ENCODE data around the gene SLC9A3.
A peak's percentile ranks its signal among the peaks of the same experiment; 100 is the strongest.

The SLC9A3 gene

DNA sequence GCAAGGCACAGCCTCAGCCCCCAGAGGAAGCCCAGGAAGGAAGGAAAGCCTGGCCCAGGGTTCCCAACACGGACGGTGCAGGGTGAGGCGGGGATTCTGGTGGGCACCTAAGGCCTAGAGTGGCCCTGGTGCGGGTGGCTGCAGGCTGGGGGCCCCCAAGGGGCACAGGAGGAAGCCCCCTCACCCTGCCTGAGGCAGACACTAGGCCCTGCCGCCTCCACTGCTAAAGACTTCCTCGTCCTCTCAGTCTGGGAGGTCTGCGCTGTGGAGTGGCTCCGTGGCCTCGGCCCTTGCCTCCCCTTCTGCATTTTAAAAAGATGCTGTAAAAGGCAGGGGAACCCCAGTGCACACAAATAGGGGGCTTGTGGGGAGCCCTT lies 3.4 kb downstream of the SLC9A3 start:
- peaks cover 9 to 12% of the 10 kb centered on the region in 2 donors for H3K9me3 Mint-ChIP-seq
- H3K27me3 Mint-ChIP-seq = peaks cover 66 to 85% of the 10 kb centered on the region in 2 donors
- DNase-seq (no peak), ATAC-seq (replicated peaks) (no peak)
- H3K36me3 Mint-ChIP-seq = peaks cover 1 to 4% of the 10 kb centered on the region in 2 donors
- peaks cover 13 to 24% of the 10 kb centered on the region in 2 donors for H3K4me1 Mint-ChIP-seq
- no peak overlapping the region for H3K27ac Mint-ChIP-seq
- no peak overlapping the region for H3K4me3 Mint-ChIP-seq

DNA sequence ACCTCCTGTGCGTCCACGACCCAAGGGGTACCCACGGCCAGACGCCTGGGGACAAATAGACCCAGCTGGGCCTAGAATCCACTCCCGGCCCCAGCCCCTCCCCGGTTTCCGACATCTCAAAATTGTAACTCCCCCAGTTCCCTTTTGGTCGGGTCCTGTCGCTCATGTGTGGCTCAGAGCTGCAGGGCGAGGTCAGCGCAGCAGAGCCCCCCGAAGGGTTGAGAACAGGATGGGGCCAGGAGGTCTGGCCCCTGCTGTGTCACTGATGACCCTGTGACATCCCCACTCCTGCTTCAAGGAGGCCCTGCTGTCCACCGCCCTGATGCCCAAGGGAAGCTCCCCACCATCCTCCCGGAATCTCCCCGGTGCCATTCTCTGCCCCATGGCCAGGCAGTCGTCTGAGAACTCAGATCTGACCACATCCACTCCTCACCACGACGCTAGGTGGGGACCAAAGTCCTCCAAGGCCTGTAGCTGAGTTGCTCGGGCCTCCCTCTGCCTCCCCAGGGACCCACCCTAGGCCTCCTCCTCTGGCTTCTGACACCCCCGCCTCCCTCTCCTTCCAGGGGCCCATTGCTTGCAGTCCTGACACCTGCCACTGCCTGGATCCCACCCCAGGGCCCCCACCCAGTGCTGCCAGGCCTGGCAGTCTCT lies 3.9 kb downstream of the SLC9A3 start:
- ATAC-seq (replicated peaks) (no peak), DNase-seq (no peak)
- H3K36me3 Mint-ChIP-seq = peaks cover 1 to 4% of the 10 kb centered on the region in 2 donors
- H3K27ac Mint-ChIP-seq = no peak overlapping the region
- H3K4me3 Mint-ChIP-seq = no peak overlapping the region
- H3K9me3 Mint-ChIP-seq = peaks cover 9 to 12% of the 10 kb centered on the region in 2 donors
- H3K4me1 Mint-ChIP-seq = peaks cover 11 to 18% of the 10 kb centered on the region in 2 donors
- peaks cover 64 to 85% of the 10 kb centered on the region in 2 donors for H3K27me3 Mint-ChIP-seq

DNA sequence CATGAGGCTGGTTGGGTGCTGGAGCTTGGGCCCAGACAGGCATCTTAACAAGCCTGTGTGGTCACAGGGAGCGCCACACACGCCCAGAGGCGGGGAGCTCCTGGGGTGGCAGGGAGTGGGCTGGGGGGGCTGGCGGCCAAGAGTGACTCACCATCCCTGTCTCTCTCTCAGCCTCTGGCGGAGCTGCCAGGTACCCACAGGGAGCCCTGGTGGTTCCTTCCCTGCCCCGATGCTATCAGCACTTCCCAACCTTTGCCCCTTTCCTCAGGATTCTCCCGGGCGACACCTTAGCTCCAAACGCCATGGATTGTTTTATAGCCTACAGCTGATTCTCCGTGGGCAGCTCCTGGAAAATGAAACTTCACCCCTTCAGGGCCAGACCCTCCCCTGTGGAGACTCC lies 5.5 kb downstream of the SLC9A3 start:
- Mint-ChIP-seq H3K9me3 (peaks cover 9 to 12% of the 10 kb centered on the region in 2 donors), H3K4me1 (peaks cover 7 to 15% of the 10 kb centered on the region in 2 donors), H3K36me3 (peaks cover 1 to 4% of the 10 kb centered on the region in 2 donors), H3K4me3 (no peak overlapping the region), H3K27ac (no peak overlapping the region), H3K27me3 (peaks cover 66 to 92% of the 10 kb centered on the region in 2 donors)
- no peak for ATAC-seq (replicated peaks)
- DNase-seq = no peak

DNA sequence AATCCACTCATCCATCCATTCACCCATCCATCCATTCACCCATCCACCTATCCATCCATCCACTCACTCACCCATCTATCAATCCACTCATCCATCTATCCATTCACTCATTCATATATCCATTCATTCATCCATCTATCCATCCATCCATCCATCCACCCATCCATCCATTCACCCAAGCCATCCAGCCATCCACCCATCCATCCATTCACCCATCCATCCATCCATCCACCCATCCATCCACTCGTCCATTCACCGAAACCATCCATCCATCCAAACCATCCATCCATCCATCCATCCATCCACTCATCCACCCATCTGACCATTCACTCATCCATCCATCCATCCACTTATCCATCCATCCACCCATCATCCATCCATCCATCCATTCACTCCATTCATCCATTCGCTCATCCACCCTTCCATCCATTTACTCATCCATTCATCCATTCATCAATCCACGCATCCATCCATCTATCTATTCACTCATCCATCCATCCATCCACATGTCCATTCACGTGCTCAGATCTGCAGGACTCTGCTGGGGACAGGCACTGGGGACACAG lies 6.6 kb downstream of the SLC9A3 start:
- H3K9me3 Mint-ChIP-seq = peaks cover 9 to 12% of the 10 kb centered on the region in 2 donors
- H3K27me3 Mint-ChIP-seq = peaks cover 64 to 92% of the 10 kb centered on the region in 2 donors

DNA sequence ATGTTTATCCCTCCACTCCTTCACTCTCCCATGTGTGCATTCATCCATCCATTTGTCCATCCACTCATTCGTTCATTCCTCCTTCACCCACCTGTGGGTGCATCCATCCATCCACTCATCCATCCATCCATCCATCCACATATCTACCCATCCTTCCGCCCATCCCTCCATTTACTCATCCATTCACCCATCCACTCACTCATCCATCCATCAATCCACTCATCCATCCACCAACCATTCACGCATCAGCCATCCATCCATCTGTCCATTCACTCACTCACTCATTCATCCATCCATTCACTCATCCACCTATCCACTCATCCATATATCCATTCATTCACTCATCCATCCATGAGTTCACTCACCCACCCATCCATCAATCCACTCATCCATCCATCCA lies 7.3 kb downstream of the SLC9A3 start:
- no peak for ATAC-seq (replicated peaks)
- Mint-ChIP-seq H3K4me3 (no peak overlapping the region), H3K4me1 (peaks cover 5 to 12% of the 10 kb centered on the region in 2 donors), H3K27ac (no peak overlapping the region), H3K9me3 (peaks cover 9 to 12% of the 10 kb centered on the region in 2 donors), H3K36me3 (peaks cover 1 to 4% of the 10 kb centered on the region in 2 donors), H3K27me3 (peaks cover 64 to 89% of the 10 kb centered on the region in 2 donors)
- no peak for DNase-seq

More for the DNA sequence above, 6.6 kb downstream of the SLC9A3 start:
- Mint-ChIP-seq H3K4me1 (peaks cover 5 to 12% of the 10 kb centered on the region in 2 donors), H3K36me3 (peaks cover 1 to 4% of the 10 kb centered on the region in 2 donors), H3K27ac (no peak overlapping the region), H3K4me3 (no peak overlapping the region)
- DNase-seq = no peak
- no peak for ATAC-seq (replicated peaks)

DNA sequence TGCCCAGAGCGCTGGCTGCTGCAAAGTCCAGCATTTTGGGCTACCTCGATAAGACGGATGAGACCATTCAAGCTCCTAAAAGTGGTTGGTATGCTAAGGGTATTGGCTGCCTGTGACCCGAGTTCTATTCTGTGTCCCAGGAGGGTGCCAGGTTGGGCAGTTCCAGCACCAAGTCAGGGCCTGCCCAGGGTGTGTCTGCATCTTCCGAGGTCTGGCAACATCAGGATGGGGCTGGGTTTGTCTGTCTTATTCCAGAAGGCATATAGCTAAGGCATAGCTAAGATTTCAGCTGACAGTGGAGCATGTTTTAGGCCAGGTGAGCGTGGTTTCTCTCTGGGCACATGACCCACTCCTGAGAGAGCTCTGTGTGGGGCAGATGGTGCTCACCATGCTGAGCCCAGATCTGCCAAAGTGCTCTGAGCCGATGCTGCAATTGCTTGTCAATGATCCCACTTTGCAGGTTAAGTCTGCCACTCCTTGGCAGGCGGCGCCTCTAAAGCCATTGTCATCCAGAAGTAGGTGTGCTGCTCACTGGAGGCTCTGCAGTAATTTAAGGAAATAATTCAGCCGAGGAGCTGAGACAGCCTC lies 7.8 kb downstream of the SLC9A3 start:
- ATAC-seq (replicated peaks) = no peak
- Mint-ChIP-seq H3K36me3 (peaks cover 1 to 4% of the 10 kb centered on the region in 2 donors), H3K27ac (no peak overlapping the region), H3K27me3 (peaks cover 64 to 89% of the 10 kb centered on the region in 2 donors), H3K4me1 (peaks cover 5 to 12% of the 10 kb centered on the region in 2 donors), H3K9me3 (peaks cover 9 to 12% of the 10 kb centered on the region in 2 donors), H3K4me3 (no peak overlapping the region)
- DNase-seq = no peak

DNA sequence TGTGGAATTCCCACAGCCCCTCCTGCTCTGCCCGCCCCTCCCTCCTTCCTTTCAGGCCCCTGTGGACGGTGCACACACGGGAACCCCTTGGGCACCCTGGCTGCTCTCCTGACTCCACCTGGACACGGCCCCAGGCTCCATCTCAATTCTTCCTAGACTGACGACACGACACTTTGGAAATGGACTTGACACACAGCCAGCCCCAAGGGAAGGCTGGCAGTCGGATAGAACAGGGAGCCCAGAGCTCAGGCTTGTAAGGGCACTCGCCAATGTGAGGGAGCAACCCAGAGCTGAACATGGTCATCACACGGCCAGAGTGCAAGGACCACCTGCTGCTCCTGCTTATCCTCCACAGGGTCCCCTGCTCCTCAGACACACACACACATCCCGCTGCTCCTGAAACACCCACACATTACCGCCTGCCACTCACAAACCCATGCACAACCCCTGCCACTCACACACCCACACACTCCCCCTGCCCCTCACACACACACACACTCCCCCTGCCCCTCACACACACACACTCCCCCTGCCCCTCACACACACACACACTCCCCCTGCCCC lies 8.9 kb downstream of the SLC9A3 start:
- Mint-ChIP-seq H3K9me3 (peaks cover 9 to 12% of the 10 kb centered on the region in 2 donors), H3K36me3 (peaks cover 1 to 4% of the 10 kb centered on the region in 2 donors), H3K27me3 (peaks cover 59 to 86% of the 10 kb centered on the region in 2 donors), H3K27ac (no peak overlapping the region), H3K4me3 (no peak overlapping the region), H3K4me1 (peaks cover 5 to 12% of the 10 kb centered on the region in 2 donors)
- DNase-seq = no peak
- no peak for ATAC-seq (replicated peaks)

DNA sequence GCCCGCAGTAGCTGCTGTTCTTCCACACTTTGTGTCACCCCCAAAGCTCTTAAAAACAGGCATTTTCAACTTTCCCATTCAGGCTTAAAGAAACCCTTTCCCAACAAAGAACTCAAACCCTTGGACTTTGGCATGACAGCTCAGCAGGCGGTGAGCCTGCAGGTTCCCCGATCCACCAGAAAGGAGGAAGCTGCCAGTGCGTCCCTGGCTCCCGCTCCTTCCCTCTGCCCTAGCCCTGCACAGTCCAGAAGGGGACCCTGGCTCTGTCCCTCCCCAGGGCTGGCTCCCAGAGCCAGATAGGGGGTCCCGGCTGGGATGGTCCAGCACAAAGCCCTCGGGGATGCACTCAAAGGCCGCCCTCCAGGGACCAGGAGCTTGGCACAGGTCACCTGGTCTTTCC lies 9.6 kb downstream of the SLC9A3 start:
- Mint-ChIP-seq H3K9me3 (peaks cover 9 to 12% of the 10 kb centered on the region in 2 donors), H3K4me3 (no peak overlapping the region), H3K4me1 (peaks cover 5 to 12% of the 10 kb centered on the region in 2 donors), H3K27me3 (peaks cover 58 to 86% of the 10 kb centered on the region in 2 donors), H3K27ac (no peak overlapping the region), H3K36me3 (peaks cover 1 to 4% of the 10 kb centered on the region in 2 donors)
- DNase-seq = no peak
- ATAC-seq (replicated peaks) = no peak

DNA sequence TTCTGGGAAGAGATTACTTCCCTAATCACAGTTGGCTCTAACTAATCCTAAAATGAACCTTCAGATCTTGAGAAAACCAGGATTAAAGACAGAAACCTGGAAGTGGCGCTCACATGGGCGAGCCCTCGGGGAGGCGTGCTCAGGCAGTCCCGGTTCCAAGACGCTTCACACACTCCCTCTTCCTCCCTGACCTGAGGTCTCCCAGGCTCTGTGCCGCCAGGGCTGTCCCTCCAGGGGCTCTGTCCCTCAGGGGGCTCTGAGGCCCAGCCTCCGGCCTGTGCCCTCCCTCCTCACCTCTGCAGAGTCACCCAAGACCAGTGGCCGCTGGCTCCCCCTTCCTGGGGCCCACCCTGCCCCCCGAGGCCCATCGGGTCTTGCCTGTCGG lies 10.2 kb downstream of the SLC9A3 start:
- Mint-ChIP-seq H3K36me3 (peaks cover 1 to 4% of the 10 kb centered on the region in 2 donors), H3K4me1 (peaks cover 5 to 12% of the 10 kb centered on the region in 2 donors), H3K4me3 (no peak overlapping the region), H3K9me3 (peaks cover 9 to 12% of the 10 kb centered on the region in 2 donors), H3K27ac (no peak overlapping the region), H3K27me3 (peaks cover 62 to 88% of the 10 kb centered on the region in 2 donors)
- DNase-seq (no peak), ATAC-seq (replicated peaks) (no peak)

DNA sequence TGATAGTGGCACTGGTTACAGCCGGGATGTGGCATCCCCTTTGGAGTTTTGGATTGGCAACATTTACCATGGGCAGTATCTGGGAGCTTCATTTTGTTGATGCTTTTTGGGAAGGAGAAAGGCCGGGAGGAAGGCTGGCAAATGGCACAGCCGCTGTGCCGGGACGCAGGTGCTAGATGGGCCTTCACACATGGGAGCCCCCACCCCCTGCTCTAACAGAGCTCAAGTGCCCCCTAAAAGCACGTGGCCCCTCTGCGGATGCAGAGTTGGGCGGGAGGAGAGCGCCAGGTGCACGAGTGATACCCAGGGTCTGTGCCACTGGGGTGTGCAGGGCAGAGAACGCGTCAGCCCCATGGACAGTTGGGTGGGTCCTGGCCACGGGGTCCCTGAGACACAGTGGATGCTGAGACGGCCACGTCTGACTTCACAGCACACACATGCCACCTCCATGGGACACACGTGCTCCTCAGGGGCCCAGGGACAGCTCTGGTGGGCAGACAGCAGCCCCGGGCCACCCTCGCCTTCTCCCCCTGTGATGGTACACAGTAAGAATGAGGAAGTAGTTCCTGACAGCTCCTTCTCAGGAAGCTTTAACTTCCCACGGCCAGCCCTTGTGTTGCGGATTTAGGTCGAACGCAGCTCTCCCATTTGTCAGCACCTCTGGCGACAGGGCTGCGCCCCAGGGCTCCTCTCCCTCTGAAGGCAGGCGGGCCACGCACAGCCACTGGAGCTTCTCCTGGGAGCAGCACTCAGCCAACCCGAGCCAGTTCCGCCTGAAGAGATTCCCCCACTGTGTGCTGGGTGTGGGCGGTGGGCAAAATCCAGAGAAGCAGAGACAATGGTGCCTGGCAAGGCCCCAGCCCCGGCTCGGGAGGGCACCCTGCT lies 10.8 kb downstream of the SLC9A3 start:
- no peak for DNase-seq
- H3K27me3 Mint-ChIP-seq = peaks cover 61 to 89% of the 10 kb centered on the region in 2 donors
- H3K4me1 Mint-ChIP-seq = peaks cover 5 to 12% of the 10 kb centered on the region in 2 donors
- ATAC-seq (replicated peaks) = peak in 1 of 2 donors; percentile 44
- H3K36me3 Mint-ChIP-seq = peaks cover 1 to 4% of the 10 kb centered on the region in 2 donors
- H3K4me3 Mint-ChIP-seq = no peak overlapping the region
- H3K9me3 Mint-ChIP-seq = peaks cover 9 to 12% of the 10 kb centered on the region in 2 donors
- H3K27ac Mint-ChIP-seq = no peak overlapping the region

DNA sequence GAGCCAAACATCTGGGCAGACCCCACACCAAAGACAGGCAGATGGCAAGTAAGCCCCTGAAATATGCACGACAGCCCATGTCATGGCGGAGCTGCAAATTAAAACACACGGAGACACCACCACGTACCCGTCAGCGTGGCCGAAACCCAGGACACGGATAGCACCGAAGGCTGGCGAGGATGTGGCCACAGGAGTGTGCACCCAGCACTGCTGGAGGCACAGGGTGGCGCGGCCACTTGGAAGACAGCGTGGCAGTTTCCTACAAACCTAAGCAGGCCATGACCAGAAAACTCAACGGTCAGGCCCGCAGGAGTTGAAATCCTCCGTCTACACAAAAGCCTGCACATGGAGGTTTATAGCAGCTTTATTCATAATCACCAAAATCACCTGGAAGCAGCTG lies 12.8 kb downstream of the SLC9A3 start:
- no peak overlapping the region for H3K27ac Mint-ChIP-seq
- peaks cover 5 to 12% of the 10 kb centered on the region in 2 donors for H3K4me1 Mint-ChIP-seq
- no peak overlapping the region for H3K4me3 Mint-ChIP-seq
- no peak for DNase-seq
- no peak for ATAC-seq (replicated peaks)
- peaks cover 0 to 6% of the 10 kb centered on the region in 2 donors for H3K9me3 Mint-ChIP-seq
- H3K27me3 Mint-ChIP-seq = peaks cover 53 to 80% of the 10 kb centered on the region in 2 donors
- H3K36me3 Mint-ChIP-seq = peaks cover 0 to 2% of the 10 kb centered on the region in 2 donors

DNA sequence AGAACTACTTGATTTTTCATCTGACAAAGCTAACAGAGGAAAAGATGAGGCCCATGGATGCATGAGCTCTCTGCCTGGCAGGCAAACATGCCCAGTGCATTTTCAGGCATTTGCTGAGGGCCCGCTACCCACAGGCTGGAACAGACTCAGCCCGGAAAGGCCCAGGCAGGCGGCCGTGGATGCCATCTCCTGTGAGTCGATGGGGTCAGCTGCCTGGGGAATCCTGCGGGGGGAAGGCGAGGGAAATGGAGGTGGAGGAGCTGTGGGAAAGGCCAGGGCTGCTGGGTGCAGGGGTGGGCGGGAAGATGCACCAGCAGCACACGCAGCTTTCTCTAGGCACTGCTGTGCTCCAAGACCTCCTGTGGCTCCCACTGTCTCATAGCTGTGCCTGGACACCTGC lies 13.7 kb downstream of the SLC9A3 start:
- H3K36me3 Mint-ChIP-seq = peaks cover 0 to 2% of the 10 kb centered on the region in 2 donors
- no peak overlapping the region for H3K4me3 Mint-ChIP-seq
- H3K27me3 Mint-ChIP-seq = peaks cover 45 to 78% of the 10 kb centered on the region in 2 donors
- ATAC-seq (replicated peaks) (no peak), DNase-seq (no peak)
- H3K27ac Mint-ChIP-seq = no peak overlapping the region
- peaks cover 0 to 6% of the 10 kb centered on the region in 2 donors for H3K9me3 Mint-ChIP-seq
- H3K4me1 Mint-ChIP-seq = peaks cover 5 to 12% of the 10 kb centered on the region in 2 donors

DNA sequence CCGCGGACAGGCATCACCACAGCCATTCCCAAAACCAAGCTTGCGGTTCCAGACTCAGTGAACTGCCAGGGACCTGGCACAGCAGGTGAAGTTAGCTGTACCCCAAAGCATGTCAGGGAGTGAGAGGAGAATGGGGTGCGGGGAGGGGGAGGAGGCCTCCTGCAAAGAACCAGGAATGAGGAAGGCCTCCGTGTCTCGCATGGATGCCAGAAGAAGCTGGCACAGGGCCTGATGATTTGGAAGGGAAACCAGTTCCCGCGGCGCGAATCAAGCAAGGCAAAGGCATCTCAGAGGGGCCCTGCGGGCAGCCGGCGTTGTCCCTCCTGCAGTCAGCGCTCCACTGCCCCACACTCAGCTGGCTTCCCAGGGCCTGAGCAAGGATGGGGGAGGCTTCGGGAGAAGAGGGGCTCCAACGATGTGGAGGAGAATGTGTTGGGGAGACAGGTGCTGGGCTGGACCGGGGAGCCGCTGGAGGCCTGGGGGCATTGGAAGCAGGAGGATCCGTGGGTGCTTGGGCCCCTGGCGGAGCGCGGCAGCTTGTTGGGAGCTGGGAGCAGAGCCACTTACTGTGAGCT lies 14.6 kb downstream of the SLC9A3 start:
- H3K27ac Mint-ChIP-seq = no peak overlapping the region
- DNase-seq (no peak), ATAC-seq (replicated peaks) (no peak)
- no peak overlapping the region for H3K4me3 Mint-ChIP-seq
- peaks cover 0 to 2% of the 10 kb centered on the region in 2 donors for H3K36me3 Mint-ChIP-seq
- H3K4me1 Mint-ChIP-seq = peaks cover 2 to 12% of the 10 kb centered on the region in 2 donors
- H3K27me3 Mint-ChIP-seq = peaks cover 43 to 74% of the 10 kb centered on the region in 2 donors
- peaks cover 0 to 6% of the 10 kb centered on the region in 2 donors for H3K9me3 Mint-ChIP-seq
